Tibial nerve (tissue), 4 donors: ENCODE data around the gene DLGAP5.

Source experiments
- EP300 ChIP-seq, 2 donors: sonication (generic); formaldehyde crosslinking; IDR thresholded peaks; one replicate each; pipeline ENCODE4 v1.6.1; 2017; ENCODE audit warnings: antibody characterized with exemption in 2 of 2, mild to moderate bottlenecking in 1 of 2
- POLR2A ChIP-seq, 2 donors: fragments of 450-650 bp; IDR thresholded peaks; one replicate each; pipeline ENCODE4 v1.6.1; 2017; ENCODE audit warnings: antibody characterized with exemption in 2 of 2, mild to moderate bottlenecking in 2 of 2, moderate library complexity in 2 of 2
- TF ChIP-seq, protein P1 (sequence below), 5 experiments: fragments of 200-600 bp in 3 of 5; fragments of 450-650 bp in 2 of 5; sonication (generic) in 3 of 5; IDR thresholded peaks; one replicate each; pipeline ENCODE4 v1.5.1; 2016 to 2019; ENCODE audit warnings: antibody characterized with exemption in 5 of 5, mild to moderate bottlenecking in 3 of 5, moderate library complexity in 2 of 5

DNA sequence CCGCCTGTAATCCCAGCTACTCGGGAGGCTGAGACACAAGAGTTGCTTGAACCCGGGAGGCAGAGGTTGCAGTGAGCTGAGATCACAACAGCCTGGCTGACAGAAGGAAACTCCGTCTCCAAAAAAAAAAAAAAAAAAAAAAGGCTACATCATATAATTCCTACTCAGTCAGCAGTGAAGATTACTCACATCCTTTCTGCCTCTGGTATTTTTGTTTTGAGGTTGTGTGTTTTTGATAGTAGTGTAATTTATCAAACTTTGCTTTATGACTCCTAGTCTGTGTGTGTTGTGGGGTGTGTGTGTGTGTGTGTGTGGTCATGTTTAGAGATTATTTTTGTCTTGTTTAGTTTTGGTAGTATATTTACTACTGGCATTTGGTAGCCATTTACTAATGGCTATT lies 29.8 kb upstream of the DLGAP5 start:
- TF ChIP-seq, protein P1, sequence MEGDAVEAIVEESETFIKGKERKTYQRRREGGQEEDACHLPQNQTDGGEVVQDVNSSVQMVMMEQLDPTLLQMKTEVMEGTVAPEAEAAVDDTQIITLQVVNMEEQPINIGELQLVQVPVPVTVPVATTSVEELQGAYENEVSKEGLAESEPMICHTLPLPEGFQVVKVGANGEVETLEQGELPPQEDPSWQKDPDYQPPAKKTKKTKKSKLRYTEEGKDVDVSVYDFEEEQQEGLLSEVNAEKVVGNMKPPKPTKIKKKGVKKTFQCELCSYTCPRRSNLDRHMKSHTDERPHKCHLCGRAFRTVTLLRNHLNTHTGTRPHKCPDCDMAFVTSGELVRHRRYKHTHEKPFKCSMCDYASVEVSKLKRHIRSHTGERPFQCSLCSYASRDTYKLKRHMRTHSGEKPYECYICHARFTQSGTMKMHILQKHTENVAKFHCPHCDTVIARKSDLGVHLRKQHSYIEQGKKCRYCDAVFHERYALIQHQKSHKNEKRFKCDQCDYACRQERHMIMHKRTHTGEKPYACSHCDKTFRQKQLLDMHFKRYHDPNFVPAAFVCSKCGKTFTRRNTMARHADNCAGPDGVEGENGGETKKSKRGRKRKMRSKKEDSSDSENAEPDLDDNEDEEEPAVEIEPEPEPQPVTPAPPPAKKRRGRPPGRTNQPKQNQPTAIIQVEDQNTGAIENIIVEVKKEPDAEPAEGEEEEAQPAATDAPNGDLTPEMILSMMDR (IDR thresholded peaks at IDR 0.05), result no peak
- TF ChIP-seq POLR2A (IDR thresholded peaks at IDR 0.05) (no peak), EP300 (IDR thresholded peaks at IDR 0.05) (no peak)
